ENCODE measurements around the gene SLC13A3. TPM values are rescaled to one million over a fixed set of nuclear protein-coding genes. Genes with fewer than 3 reads are reported as not detected.

SLC13A3 gene
- total RNA-seq, 2 experiments from 2014 or later: 0.19 TPM; not detected in 1

DNA sequence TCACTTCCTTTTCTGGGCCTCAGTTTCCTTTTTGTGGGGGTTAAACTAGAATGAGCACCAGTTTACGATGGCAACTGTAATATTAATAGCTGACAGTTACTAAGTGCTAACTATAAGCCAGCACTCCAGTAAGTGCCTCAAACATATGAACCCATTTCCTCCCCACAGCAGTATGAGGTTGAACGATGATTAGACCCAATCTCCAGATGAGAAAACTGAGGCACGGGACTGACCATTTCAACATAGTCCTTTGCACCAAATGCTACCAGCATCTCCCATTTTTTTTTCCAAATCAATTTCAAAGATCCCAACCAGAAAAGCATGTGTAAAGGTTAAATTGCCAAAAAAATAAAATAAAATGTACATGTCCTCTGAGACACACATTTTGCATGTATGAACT, 7.1 kb downstream of the SLC13A3 start:
- Mint-ChIP-seq H3K36me3 (no peaks in the 10 kb centered on the region), H3K9me3 (ENCODE audit: low read depth) (no peaks in the 10 kb centered on the region), H3K27ac (no peak overlapping the region), H3K4me1 (no peaks in the 10 kb centered on the region), H3K27me3 (peaks cover 54% of the 10 kb centered on the region), H3K4me3 (no peak overlapping the region)
- ATAC-seq (no peak), DNase-seq (no peak)
- CTCF ChIA-PET: no interaction called here

DNA sequence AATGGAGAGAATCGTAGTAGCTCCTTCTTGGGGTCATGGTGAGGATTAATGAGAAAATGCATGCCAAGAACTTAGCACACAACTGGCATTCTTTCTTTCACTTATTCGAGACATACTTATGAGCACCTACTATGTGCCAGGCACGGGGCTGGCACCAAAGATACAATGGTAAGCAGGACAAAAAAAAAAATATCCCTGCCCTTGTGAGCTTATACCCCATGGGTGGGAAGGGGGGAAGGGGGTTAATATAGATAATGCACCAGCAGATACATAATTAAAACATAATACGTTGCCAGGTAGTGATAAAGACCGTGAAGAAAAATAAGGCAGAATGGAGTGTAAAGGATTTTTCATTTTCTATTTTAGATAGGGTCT, 8.3 kb downstream of the SLC13A3 start:
- H3K27ac Mint-ChIP-seq: no peak overlapping the region
- H3K27me3 Mint-ChIP-seq: peaks cover 51% of the 10 kb centered on the region
- H3K4me1 Mint-ChIP-seq: no peaks in the 10 kb centered on the region
- DNase-seq (no peak), ATAC-seq (no peak)
- H3K4me3 Mint-ChIP-seq: no peak overlapping the region
- CTCF ChIA-PET: no interaction called here
- H3K36me3 Mint-ChIP-seq: no peaks in the 10 kb centered on the region
- H3K9me3 Mint-ChIP-seq (ENCODE audit: low read depth): no peaks in the 10 kb centered on the region

DNA sequence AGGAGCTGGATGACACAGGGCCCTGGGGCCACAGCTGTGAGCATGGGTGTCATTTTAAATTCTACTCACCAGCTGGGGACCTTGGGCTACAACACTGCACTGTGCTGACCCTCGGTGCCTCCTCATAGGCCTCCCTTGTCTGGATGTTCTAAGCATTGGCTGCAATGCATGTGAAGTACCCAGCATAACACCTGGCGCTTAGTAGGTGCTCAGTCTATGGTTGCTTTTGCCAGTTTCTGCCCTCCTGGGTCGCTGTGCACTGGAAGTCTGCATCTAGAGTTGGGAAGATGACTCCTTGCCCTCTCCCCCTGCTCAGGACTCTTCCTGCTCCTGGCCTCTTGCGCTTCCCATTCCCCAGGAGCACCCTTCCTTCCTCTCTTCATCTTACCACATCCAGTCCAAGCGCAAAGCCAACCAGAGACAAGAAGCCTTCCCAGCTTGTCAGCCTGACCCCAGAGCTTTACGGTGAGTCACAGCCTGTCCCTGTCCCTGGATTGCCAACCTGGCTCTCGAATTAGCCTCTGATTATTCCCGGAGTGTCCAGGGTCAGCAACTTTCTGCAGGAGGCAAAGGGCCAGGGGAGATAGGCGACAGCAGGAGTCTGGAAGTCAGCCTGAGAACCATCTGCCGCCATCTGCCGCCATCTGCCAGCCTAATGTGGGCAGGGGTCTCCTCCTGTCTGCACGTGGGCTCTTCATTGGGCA, 8.8 kb downstream of the SLC13A3 start:
- H3K36me3 Mint-ChIP-seq: no peaks in the 10 kb centered on the region
- no peak overlapping the region for H3K4me3 Mint-ChIP-seq
- peaks cover 51% of the 10 kb centered on the region for H3K27me3 Mint-ChIP-seq
- no peak for DNase-seq
- H3K27ac Mint-ChIP-seq: no peak overlapping the region
- no peaks in the 10 kb centered on the region for H3K4me1 Mint-ChIP-seq
- H3K9me3 Mint-ChIP-seq (ENCODE audit: low read depth): no peaks in the 10 kb centered on the region
- no peak for ATAC-seq
- CTCF ChIA-PET: no interaction called here

DNA sequence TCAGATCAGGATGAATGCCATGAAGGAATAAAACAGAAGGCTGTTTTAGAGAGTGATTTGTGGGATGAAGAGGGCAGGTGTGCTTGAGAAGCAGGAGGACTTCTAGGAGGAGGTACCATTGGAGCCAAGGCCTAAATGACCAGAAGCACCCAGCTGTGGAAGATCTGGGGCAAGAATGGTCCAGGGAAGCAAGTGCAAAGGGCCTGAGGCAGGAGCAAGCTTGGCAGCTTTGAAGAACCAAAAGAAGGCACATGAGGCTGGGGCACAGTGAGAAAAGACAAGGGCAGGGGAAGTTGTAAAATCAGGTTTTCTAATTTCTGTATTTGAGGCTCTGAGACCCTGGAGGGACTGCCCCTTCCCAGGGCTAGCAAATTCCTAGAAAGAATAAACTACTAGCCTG, 9.8 kb downstream of the SLC13A3 start:
- ATAC-seq (no peak), DNase-seq (no peak)
- Mint-ChIP-seq H3K27me3 (peaks cover 46% of the 10 kb centered on the region), H3K4me1 (no peaks in the 10 kb centered on the region), H3K9me3 (ENCODE audit: low read depth) (no peaks in the 10 kb centered on the region), H3K36me3 (no peaks in the 10 kb centered on the region), H3K4me3 (no peak overlapping the region), H3K27ac (no peak overlapping the region)
- CTCF ChIA-PET: interaction anchor here (1.5 kb wide), 1 partner anchor 116 kb away, joined by 3 read pairs; no protein-coding TSS in a partner anchor

DNA sequence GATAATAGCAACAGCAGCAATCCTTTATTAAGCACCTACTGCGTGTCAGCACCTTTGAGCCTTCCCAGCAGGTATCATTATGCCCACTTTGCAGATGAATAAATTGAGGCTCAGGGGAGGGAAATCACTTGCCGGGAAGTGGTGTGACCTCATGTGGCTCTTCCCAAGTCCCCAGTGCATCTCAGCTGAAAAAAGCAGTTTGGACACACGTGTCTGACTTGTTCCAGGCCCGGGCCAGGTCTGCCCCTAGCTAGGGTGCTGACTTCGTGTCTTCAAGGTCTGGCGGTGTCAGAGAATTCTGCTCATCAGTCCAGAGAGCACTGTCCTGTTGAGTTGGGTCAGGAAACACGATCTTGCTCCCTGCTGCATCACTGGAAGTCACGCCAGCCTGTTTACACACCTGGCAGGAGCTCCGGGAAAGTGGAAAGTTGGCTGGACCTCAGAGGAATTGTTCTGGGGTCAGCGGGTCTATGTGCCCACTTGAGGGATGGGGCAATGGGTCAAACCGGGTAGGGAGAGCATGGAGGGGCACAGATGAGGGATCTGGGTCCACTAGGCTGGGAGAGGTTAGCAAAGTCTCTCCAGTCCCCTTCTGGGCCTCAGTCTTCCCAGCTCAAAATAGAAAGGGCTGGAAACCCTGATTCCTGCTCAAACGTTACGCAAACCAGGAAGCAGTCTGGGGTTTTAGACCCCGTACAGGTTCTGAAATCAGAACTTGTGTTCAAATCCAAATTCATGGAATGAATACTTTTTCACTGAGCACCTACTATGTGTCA, 10.5 kb downstream of the SLC13A3 start:
- H3K9me3 Mint-ChIP-seq (ENCODE audit: low read depth): no peaks in the 10 kb centered on the region
- CTCF ChIA-PET: interaction anchor here (1.0 to 1.5 kb wide), 3 partner anchors 12 to 117 kb away, joined by 3 read pairs; no protein-coding TSS in a partner anchor
- H3K4me3 Mint-ChIP-seq: no peak overlapping the region
- no peak for DNase-seq
- peaks cover 46% of the 10 kb centered on the region for H3K27me3 Mint-ChIP-seq
- ATAC-seq: no peak
- H3K27ac Mint-ChIP-seq: no peak overlapping the region
- H3K4me1 Mint-ChIP-seq: peaks cover 3% of the 10 kb centered on the region
- H3K36me3 Mint-ChIP-seq: no peaks in the 10 kb centered on the region

DNA sequence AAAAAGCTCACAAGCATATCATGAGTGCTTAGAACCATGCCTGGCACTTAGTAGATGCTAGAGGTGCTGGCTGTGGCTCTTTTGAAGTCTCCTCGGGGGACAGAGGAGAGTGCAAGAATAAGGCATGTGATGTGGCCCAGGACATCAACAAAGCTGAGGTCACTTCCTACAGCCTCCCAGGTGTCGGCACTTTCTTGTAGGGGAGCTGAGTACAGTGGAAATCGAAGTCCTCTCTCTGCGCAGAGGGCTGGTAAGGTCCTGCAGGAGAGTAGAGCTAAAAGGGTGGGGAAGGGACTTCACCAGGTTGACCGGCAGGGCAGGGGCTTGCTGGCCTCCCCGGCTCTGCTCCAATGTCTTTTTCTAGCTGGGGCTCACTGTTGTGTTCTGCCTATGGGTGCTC, 11.2 kb downstream of the SLC13A3 start:
- H3K4me3 Mint-ChIP-seq: no peak overlapping the region
- ATAC-seq (no peak), DNase-seq (no peak)
- H3K9me3 Mint-ChIP-seq (ENCODE audit: low read depth): no peaks in the 10 kb centered on the region
- no peaks in the 10 kb centered on the region for H3K36me3 Mint-ChIP-seq
- peaks cover 3% of the 10 kb centered on the region for H3K4me1 Mint-ChIP-seq
- H3K27me3 Mint-ChIP-seq: peaks cover 45% of the 10 kb centered on the region
- CTCF ChIA-PET: interaction anchor here (1.0 to 1.5 kb wide), 3 partner anchors 13 to 118 kb away, joined by 3 read pairs; no protein-coding TSS in a partner anchor
- no peak overlapping the region for H3K27ac Mint-ChIP-seq

DNA sequence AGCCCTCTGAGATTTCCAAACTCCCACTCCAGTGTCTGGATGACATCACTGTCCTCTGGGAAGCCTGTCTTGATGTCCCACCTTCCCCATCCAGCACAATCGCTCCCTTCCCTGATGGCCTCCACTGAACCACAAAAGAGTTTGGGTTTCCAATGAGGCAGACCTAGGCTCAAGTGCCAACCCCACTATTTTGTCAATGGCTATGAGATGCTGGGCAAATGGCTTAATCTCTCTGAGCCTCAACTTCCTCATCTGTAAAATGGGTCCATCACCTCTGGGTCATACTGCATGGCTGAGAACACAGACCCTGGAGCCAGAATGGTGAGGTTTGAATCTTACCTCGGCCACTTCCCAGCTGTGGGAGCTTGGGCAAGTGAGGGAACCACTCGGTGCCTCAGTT, 11.7 kb downstream of the SLC13A3 start:
- Mint-ChIP-seq H3K9me3 (ENCODE audit: low read depth) (no peaks in the 10 kb centered on the region), H3K4me3 (no peak overlapping the region), H3K36me3 (no peaks in the 10 kb centered on the region), H3K27ac (no peak overlapping the region), H3K27me3 (peaks cover 46% of the 10 kb centered on the region), H3K4me1 (peaks cover 3% of the 10 kb centered on the region)
- CTCF ChIA-PET: interaction anchor here (1.0 to 1.5 kb wide), 3 partner anchors 14 to 118 kb away, joined by 3 read pairs; no protein-coding TSS in a partner anchor
- DNase-seq: no peak
- ATAC-seq: no peak

DNA sequence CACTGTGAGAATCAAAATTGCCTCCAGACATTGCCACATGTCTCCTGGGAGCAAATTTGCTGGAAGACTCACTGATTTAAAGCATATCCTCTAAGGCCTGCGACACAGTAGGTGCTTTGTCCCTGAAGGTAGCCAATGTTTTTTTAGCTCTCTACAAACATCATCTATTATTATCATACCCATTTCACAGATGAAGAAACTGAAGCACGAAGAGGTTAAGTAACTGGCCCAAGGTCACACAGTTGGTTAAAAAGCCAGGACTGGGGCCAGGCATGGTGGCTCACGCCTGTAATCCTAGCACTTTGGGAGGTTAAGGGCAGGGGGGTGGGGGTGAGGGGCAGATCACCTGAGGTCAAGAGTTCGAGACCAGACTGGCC, 12.4 kb downstream of the SLC13A3 start:
- Mint-ChIP-seq H3K36me3 (no peaks in the 10 kb centered on the region), H3K27me3 (peaks cover 41% of the 10 kb centered on the region), H3K9me3 (ENCODE audit: low read depth) (no peaks in the 10 kb centered on the region), H3K4me1 (peaks cover 3% of the 10 kb centered on the region), H3K27ac (no peak overlapping the region), H3K4me3 (no peak overlapping the region)
- ATAC-seq (no peak), DNase-seq (no peak)
- CTCF ChIA-PET: no interaction called here

DNA sequence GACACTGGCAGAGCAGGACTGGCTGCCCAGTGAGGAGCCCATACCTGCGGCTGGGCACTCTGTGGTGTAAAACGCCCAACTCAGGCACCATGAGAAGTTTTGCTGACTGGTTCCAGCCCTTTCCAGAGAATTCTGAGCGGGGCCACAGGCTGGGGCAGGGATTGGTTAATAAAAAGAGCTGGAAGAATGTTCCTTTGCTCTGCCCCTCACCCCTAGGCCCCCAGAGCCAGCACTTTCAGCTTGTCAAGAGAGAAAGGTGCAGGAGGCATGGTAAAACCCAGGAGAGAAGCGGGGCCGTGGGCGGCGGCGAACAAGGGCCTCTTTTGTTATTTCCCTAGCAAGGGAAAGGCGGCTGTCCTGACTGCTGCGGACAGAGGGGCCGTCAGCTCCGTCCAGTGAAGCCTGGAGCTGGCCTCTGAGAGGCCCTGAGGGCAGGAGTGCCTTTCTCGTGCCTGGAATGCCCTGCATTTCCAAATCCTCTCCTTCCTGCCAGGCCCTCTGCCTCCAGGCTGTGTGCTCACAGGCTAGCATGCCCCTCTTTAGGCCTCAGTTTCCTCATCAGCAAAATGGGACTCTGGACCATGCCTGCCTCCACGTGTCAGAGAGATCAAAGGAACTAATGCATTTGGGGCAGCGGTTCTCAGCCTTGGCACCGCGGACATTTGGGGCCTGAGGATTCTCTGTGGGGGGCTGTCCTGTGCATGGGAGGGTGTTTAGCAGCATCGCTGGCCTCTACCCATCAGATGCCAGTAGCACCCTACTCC, 12.9 kb downstream of the SLC13A3 start:
- no peak overlapping the region for H3K4me3 Mint-ChIP-seq

DNA sequence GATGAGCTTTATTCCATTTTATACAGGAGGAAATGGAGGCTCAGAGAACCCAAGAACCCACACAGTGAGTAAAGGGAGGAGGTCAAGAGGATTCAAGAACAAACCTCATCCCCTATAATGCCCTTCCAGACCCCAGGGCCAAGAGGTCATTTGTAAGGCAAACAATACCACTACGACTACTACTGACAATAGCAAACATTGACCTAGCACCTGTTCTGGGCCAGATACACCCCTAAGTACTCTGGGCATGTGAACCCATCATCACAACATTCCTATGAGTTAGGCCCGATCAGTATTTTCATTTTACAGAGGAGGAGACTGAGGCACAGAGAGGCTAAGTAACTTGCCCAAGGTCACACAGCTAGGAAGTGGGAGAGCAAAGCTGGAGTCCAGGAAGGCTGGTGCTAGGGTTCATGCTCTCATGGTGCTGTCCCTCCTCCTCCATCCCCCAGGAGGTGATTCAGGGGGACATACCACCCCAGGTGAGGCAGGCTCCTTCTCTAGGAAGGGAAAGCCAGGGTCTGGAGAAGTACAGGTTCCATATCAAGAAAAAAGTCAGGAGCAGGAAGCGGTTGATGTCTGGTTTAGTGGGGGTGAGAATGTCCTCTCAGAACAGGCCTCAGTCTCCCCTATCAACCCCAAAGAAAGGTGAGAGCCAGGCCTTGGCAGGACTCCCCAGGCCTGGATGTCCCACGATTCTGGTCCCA, 13.7 kb downstream of the SLC13A3 start:
- Mint-ChIP-seq H3K4me1 (peaks cover 3% of the 10 kb centered on the region), H3K4me3 (no peak overlapping the region), H3K27me3 (peaks cover 39% of the 10 kb centered on the region), H3K27ac (no peak overlapping the region), H3K9me3 (ENCODE audit: low read depth) (no peaks in the 10 kb centered on the region), H3K36me3 (no peaks in the 10 kb centered on the region)
- ATAC-seq (no peak), DNase-seq (no peak)
- CTCF ChIA-PET: no interaction called here

More for the DNA sequence above, 12.9 kb downstream of the SLC13A3 start:
- CTCF ChIA-PET: no interaction called here
- peaks cover 38% of the 10 kb centered on the region for H3K27me3 Mint-ChIP-seq
- DNase-seq: no peak
- no peaks in the 10 kb centered on the region for H3K9me3 Mint-ChIP-seq (ENCODE audit: low read depth)
- H3K27ac Mint-ChIP-seq: no peak overlapping the region
- ATAC-seq: no peak
- peaks cover 3% of the 10 kb centered on the region for H3K4me1 Mint-ChIP-seq
- H3K36me3 Mint-ChIP-seq: no peaks in the 10 kb centered on the region

DNA sequence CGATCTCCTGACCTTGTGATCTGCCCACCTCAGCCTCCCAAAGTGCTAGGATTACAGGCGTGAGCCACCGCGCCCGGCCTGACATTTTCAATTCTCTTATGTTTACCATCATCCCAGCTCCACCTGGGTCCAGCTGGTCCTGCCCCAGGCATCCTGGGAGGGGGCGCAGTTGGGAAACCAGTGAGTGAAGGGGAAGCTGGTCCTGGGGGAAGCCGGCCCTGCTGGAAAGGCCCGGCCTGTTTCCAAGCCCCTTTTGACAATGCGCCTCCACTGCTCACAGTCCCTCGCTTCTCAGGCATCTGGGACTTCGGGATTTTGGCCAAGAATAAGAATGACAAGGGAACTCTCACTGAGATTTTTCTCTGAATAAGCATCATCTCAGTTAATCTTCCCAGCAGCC, 14.2 kb downstream of the SLC13A3 start:
- no peak for ATAC-seq
- H3K4me3 Mint-ChIP-seq: no peak overlapping the region
- CTCF ChIA-PET: no interaction called here

DNA sequence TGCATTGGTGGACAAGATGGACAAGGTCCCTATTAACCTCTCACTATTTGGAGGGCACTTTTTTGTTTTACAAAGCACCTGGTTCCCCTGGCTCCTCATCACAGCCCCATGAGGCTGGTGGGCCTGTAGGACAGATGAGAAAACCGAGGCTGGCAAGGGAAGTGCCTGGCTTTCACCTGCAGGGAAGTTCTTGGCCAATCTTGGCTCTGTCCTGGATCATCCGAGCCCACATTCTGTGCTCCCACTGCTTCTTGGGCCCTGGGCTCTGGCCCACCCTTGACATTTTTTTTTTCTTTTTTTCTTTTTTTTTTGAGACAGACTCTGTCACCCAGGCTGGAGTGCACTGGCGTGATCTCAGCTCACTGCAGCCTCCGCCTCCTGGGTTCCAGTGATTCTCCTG, 14.7 kb downstream of the SLC13A3 start:
- Mint-ChIP-seq H3K9me3 (ENCODE audit: low read depth) (no peaks in the 10 kb centered on the region), H3K27ac (no peak overlapping the region), H3K4me1 (peaks cover 4% of the 10 kb centered on the region), H3K4me3 (no peak overlapping the region), H3K27me3 (peaks cover 43% of the 10 kb centered on the region), H3K36me3 (no peaks in the 10 kb centered on the region)
- CTCF ChIA-PET: no interaction called here
- DNase-seq (no peak), ATAC-seq (no peak)

More for the DNA sequence above, 14.2 kb downstream of the SLC13A3 start:
- peaks cover 3% of the 10 kb centered on the region for H3K4me1 Mint-ChIP-seq
- DNase-seq: no peak
- H3K9me3 Mint-ChIP-seq (ENCODE audit: low read depth): no peaks in the 10 kb centered on the region
- no peak overlapping the region for H3K27ac Mint-ChIP-seq
- H3K27me3 Mint-ChIP-seq: peaks cover 43% of the 10 kb centered on the region
- H3K36me3 Mint-ChIP-seq: no peaks in the 10 kb centered on the region

DNA sequence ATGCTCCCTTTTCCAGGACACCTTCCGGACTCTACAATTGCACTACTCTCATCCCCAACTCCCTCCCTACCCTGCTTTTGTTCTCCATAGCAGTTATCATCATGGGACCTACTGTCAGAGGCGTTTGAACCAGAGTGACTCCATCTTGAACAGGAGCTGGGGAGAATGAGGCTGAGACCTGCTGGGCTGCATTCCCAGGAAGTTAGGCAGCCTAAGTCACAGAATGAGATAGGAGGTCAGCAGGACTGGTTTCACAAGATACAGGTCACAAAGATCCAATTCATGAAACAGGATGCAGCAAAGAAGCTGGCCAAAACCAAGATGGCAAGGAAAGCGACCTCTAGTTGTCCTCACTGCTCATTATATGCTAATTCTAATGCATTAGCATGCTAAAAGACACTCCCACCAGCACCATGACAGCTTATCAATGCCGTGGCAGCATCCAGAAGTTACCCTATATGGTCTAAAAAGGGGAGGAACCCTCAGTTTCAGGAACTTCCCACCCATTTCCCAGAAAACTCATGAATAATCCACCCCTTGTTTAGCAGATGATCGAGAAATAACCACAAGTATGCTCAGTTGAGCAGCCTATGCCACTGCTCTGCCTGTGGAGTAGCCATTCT, 15.6 kb downstream of the SLC13A3 start:
- H3K4me3 Mint-ChIP-seq: no peak overlapping the region
- no peak for DNase-seq
- CTCF ChIA-PET: interaction anchor here (0.6 kb wide), 1 partner anchor 9 kb away, joined by 3 read pairs; no protein-coding TSS in a partner anchor
- no peak overlapping the region for H3K27ac Mint-ChIP-seq
- peaks cover 11% of the 10 kb centered on the region for H3K4me1 Mint-ChIP-seq
- ATAC-seq: no peak
- peaks cover 39% of the 10 kb centered on the region for H3K27me3 Mint-ChIP-seq
- no peaks in the 10 kb centered on the region for H3K9me3 Mint-ChIP-seq (ENCODE audit: low read depth)
- no peaks in the 10 kb centered on the region for H3K36me3 Mint-ChIP-seq
